Stimulated activated CD8-positive, alpha-beta memory T cell treated with anti-CD3 and anti-CD28 coated beads, Interleukin-2, amount 100 ng/mL, for 1 hour (primary cell): ENCODE results near the gene TUBA4A.
A peak's percentile ranks its signal among the peaks of the same experiment; 100 is the strongest.

Experiments used
- DNase-seq, 2 donors: peaks; one replicate each; pipeline ENCODE4 v3.0.0-alpha.2; 2020; ENCODE audit warnings: low read depth in 2 of 2

Gene TUBA4A

DNA sequence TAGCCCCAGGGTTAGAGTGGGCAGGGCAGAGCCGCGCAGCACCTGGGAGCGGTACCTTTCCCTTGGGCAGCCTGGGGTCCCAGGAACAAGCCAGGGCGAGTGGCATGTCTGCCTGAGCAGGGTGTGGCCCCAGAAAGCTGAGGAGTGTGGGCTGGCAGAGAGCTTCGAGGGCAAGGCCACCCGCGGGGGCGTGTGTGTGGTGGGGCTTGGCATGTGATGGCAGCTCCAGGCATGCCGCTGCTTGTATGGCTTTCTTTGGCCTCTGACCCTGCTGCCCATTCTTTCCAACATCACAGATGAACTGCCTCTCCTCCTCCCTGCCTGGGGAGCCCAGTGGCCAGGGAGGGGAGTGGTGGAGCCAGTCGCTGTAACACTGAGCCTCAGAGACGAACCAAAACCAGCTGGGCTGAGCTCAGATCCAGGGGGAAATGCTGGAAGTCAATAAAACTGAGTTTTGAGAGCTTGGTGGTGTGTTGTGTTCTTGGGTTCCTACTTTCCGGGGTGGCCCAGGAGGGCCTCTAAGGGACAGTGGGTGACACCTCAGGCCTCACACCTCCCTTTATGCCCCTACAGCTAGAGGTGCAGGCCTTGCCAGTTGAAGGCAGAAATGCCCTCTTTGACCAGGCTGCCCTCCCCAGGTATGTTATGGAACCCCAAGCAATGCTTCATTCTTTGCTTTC is 32.9 kb upstream of the TUBA4A start:
- no peak for DNase-seq

DNA sequence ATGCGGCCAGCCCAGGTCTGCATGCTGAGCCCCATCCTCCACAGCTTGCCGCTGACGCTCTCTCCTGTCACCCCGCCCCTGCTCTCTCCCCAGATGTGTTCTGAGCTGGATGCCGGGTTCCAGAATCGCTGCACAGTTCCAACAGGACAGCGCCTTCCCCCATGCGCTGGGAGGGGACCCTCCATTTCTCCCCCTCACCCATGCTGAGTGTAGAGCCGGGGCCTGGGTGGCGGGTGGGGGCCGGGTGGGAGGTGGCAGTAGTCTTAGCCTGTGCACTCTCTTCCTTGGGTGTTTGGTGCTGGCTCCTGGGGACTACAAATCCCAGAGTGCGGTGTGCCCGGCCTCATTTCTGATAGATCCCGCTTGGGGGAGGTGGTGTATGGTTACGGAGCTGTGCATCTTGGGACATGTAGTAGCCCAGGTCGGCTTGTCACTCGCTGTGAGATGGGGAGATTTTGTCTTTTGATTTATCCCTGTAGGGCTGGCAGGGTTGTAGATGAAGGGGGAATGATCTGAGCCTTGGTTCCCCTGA is 32.2 kb upstream of the TUBA4A start:
- no peak for DNase-seq

DNA sequence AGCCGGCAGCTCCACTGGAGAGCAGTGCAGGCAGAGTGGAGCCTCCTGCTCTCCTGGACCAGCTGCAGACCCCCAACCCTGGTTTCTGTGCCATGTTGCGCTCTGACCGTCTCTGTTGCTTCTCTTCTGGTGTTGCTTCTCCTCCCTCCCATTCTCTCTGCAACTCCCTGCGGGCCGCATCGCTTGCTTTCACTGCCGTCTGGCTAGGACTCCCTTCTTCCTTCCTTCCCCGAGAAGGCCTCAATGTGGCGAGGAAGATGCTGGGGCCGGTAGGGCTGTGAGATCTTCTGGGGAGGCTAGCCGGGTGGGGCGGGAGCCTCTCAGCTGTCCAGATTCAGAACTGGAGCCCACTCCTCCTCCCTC is 31.6 kb upstream of the TUBA4A start:
- DNase-seq, result no peak

DNA sequence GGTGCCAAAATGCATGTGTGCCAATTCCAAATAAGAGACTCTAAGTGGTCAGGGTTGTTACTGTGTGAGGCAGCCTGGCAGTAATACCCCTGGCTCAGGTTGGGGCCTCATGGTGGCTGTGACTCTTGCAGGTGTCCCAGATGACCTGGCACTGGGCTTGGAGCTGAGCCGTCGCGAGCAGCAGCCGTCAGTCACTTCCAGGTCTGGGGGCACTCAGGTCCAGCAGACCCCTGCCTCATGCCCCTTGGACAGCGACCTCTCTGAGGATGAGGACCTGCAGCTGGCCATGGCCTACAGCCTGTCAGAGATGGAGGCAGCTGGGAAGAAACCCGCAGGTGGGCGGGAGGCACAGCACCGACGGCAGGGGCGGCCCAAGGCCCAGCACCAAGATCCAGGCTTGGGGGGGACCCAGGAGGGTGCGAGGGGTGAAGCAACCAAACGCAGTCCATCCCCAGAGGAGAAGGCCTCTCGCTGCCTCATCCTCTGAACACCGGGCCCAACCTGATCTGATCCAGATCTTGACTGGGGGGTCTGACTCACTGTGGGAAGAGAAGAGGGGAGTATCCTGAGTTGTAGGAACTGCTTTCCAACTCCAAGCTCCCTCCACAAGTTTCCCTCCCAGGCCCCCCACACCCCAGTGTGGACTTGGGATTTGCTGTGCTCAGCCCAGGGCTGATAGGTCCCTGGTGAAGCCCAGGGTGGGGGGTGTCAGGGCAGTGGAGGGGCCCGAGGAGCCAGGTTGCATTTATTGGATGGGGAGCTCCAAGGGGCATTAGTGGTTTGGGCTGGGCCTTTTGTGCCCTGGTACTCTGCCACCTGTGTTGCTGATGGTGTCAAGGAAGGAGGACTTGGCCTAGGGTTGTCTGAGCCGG is 31.0 kb upstream of the TUBA4A start:
- DNase-seq, result no peak

DNA sequence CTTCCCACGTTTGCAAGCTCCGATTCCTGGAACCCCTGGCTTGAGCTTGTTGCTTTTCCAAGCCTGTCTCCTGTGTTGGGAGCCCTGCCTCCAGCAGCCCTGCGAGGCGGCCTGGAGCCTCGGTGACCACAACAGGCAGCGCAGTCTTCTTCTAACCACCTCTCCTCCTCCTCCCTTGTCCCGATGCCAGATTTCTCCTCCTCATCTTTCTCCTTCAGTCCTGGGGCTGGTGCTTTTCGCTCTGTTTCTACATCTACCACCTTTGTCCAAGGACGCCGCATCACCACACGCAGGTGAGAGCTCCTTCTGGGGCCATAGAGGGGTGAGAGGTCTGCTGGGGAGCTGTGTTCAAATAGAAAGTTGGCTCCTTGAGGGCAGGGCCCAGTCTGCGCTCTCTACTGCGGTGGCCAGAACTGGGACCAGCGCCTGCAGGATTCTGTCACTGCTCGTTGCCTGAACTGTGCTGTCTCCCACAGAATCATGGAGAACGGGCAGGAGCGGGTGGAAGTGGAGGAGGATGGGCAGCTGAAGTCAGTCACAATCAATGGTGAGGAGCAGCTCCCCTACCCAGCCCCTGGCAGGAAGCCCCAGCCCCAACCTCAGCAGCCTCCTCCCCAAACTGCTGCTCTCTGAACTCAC is 29.3 kb upstream of the TUBA4A start:
- DNase-seq, result no peak

DNA sequence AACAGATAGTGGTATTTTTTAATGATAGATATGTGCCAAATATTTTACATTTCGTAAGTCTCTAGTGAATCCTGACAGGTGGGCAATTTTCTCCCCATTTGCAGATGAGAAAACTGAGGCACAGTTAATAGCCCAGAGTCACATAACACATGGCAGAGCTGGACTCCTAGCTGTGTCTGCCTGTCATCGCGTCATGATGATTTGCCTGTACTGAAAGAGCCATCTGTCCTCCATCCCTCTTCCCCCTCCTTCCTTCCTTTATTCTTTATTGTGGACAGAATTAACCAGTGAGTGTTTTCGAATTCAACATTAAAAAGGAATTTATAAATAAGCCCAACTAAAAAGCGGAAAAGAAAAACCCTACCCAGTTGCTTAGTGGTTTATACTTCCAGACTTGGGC is 28.7 kb upstream of the TUBA4A start:
- DNase-seq, result no peak

DNA sequence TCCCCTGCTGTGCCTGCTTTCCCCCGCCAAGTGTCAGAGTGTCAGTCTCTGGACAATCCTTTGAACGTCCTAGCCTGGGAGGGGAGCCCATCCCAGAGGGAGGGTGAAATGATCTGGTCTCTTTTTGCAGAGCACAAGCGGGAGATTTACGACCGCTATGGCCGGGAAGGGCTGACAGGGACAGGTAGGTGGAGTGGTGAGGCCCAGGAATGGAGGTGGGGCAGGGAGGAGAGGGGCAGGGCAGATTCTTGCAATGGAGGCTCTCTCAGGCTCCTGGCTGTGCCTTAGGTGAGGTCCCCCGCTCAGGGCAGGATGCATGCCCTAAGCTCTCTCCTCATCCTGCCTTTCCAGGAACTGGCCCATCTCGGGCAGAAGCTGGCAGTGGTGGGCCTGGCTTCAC is 27.9 kb upstream of the TUBA4A start:
- DNase-seq, result no peak

DNA sequence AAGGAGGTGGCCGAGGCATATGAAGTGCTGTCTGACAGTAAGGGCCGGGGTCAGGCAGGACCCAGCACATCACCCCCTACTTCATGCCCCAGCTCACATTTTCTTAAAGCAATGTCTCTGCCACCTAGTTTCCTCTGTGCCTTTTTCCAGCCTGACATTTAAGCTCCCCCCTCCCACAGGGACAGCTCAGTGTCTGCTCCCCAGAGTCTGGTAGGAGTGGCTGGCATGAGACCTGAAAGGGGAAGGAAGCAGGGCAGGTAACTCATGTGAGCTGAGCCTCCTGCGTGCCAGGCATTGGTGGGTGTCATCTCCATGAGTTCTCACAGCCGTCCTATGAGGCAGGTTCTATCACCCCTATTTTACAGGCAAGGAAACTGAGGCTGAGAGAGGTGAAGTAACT is 26.9 kb upstream of the TUBA4A start:
- no peak for DNase-seq

DNA sequence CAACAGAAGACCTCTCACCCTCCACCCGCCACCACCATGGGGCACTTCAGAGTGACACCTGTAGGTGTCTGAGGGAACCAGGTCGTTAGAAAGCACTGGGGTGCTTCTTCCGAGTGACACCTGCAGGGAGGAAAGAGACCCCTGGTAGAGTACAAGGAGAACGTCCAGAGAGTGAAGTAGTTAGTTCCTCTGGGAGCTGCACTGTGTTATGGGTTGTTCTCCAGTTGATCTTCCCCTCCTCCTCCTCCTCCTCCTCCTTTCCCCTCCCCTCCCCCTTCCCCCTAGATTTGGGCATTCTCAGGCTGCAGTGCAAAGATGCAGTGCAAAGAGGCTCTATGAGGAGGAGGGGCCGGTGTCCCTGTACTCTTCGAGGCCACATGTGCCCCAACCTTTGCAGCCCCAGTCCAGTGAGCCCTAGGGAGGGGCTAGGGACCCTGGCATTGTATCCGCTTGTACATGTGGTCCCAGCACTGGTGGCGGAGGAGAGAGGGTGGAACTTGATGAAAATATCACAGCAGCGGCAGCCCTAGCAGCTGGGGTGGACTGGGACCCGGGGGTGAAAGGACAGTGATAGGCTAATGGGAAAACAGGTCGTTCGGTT is 26.3 kb upstream of the TUBA4A start:
- peak in 1 of 2 donors; percentile 53 for DNase-seq

DNA sequence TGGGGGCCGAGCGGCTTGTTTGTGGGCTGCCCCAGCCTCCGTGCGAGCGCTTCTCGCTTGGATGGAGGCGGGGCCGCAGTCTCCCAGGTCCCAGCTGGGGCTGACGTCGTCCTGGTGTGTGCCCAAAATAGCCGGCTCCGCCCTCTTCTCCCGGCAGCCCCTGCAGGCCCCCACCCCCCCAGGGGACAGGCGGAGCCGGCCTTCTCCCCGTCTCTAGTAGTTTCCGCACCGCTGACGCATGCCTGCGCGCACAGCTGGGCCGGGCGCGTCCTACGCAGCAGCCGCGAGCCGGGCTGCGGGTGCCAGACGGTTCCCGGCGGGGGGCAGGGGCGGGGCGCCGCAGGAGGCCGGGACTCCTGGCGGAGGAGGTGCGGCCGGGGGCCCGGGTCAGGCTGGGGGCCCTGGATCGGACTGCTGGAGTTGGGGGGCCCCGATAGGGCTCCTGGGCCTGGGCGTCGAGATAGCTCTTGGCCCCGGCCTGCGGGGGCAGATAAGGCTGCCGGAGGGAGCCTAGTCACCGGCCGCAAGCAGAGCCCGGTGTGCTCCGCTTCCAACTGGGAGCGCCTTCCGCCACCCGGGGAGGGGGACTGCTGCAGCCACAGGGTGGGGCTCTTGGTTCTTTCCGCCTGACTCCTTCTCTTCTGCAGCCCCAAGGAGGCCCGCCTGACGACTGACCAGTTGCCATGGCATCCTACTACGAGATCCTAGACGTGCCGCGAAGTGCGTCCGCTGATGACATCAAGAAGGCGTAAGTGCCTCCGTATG is 25.6 kb upstream of the TUBA4A start, which contains the start of gene DNAJB2:
TSS of gene DNAJB2 (plus strand) at position 216 of the 765 bp plus-strand sequence. CDS start at position 684, 468 bp downstream.
- peak; percentile 94 to 97 for DNase-seq

DNA sequence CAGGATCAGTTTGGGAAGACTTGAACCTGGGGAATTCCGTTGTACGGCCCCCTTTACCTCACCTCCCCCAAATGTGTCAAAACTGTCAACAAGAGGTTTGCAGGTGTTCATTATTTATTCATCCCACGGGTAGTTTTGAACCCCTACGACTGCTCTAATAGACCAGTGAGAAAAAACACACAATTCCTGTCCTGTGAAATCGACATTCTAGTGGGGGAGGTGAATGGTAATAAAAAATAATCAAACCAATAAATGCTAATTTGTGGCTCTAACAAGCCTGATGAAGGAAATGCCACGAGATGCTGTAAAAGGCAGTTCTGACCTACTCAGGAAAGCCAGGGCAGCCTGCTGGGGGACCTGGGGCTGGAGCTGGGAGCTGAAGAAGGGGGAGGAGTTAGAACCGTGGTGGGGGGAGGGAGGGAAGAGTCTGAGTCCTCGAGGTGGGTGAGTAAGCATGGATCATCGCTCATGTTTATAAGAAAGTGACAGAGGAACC is 25.0 kb upstream of the TUBA4A start:
- no peak for DNase-seq

DNA sequence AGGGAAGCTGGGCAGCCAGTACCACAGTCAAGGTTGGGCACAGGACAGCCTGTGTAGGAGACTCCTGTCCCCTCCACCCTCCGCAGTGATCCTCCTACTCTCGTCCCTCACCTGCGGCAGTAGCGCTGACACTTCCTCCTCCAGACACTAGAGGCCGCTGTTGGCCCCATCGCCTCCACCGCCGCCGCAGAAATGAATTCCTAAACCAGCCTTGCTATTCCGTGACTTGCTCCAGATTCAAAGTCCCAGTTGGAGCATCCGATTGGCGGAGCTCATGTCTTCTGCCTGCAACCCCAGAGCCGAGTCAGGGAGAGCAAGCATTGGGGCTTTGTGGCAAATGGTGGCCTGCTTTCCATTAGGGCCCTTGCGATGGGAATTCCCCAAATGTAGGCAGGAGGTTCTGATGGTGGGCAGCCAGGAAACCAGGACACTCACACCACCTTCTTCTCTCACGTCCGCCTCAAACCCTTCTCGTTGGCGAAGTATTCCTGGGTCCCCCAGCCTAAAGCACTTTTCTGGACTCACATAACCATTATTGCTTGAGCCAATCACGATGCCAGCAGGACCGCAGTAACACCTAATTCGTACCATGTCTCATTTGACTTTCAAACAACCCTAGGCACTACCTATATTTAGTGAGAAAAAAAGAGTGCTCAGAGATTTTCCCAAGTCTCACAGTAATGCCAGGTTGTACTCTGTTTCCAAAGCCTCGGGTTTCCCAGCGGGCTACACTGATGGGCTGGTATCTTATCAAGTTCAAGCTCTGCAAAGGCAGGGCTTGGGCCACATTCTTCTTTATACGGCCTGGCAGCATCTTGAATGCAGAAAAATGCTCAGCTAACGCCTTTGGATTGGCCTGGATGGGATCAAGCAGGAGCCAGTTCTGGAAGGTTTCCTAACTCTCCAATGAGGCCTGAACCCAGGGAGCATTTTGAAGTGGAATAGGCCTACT is 24.3 kb upstream of the TUBA4A start:
- DNase-seq, result peak; percentile 49 to 52

DNA sequence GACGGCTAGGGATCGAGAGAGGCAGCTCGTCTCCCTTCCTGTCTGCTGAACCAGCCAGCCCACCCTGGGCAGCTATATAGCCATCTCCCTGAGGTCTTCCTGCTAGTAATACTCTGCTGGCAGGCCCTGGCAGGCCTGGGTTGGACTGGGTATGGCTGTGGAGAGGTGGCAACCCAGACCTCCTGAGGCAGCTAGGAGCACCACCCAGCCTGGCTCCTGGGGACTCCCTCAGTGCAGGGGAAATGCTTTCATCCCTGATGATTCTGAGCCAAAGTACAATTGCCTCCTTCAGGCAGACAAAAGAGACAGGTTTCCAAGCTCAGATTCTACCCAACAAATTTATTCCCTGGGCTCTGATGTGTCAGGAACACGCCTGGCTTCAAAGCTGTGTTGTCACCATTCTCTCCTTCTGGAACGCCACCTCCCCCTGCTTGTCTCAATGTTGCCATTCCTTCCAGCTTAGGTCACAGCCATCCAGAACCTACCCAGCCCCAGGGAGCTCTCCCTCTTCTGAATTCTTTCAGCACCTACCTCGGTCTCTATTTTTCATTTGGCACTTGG is 20.7 kb upstream of the TUBA4A start:
- no peak for DNase-seq

DNA sequence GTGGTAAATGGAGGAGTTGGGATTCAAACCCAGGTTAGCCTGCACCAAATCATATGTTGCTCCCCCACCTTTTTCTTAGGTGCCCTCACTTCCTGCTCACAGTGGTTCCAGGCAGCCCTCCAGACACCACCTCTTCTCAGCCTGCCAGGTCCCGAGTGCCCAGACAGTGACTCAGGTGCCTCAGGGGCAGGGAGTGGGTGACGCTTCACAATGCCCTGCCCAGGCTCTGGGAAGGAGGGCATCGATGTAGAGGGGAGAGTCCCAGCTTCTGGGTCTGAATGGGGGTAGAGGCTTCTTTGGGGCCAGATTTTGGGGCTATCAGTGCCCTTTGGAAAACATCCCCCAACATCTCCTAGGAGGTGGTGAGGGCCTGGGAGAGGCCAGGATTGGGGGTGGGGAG is 20.2 kb upstream of the TUBA4A start:
- DNase-seq, result no peak

DNA sequence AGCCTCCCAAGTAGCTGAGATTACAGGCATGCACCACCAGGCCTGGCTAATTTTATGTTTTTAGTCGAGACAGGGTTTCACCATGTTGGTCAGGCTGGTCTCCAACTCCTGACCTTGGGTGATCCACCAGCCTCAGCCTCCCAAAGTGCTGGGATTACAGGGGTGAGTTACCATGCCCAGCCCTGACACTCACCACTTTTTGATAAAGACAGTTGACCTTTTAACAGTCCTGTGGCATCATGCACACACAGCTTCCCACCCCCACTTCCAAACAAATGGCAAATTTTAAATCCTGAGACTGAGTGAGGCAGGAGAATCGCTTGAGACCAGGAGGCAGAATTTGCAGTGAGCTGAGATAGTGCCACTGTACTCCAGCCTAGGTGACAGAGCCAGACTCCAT is 19.3 kb upstream of the TUBA4A start:
- DNase-seq, result no peak

DNA sequence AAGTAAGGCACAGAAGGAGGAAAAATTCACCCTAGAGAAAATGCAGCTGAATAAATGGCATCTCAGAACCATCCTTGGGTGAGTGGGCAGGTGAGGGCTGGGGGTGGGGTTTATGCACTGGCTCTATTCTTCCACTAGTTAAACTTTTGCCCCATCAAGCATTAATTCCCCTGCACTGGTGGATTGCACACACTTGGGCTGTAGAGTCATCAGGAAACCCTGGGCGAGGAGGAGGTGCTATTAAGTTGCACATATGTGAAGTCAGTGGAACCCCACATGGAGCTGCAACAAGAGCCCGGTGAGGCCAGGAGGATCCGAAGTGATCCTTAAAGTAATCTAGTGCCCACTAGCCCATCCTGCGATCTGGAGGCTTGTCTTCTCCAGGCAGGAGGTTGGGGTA is 18.6 kb upstream of the TUBA4A start:
- no peak for DNase-seq

DNA sequence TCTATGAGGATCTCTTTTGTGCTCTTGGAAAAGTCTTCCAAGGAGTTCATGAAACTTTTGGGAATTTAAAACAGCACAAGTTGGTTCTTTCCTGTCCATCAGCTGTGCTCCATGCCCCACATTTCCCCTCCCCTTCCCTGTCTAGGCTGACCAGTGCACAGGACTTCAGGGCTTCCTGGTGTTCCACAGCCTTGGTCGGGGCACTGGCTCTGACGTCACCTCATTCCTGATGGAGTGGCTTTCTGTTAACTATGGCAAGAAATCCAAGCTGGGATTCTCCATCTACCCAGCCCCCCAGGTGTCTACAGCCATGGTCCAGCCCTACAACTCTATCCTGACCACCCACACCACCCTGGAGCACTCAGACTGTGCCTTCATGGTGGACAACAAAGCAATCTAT is 17.3 kb upstream of the TUBA4A start:
- DNase-seq, result no peak

DNA sequence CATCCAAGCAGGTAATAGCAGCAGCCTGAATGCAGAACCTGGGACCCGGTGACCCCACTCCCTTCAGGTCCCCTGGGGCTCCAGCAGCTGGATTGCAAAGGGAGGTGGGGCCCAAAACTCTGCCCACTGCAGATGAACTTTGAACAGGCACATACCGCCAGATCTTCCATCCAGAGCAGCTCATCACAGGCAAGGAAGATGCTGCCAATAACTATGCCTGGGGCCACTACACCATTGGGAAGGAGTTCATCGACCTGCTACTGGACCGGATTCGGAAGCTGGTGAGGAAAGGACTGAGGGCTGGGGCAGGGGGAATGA is 16.3 kb upstream of the TUBA4A start:
- DNase-seq, result no peak

DNA sequence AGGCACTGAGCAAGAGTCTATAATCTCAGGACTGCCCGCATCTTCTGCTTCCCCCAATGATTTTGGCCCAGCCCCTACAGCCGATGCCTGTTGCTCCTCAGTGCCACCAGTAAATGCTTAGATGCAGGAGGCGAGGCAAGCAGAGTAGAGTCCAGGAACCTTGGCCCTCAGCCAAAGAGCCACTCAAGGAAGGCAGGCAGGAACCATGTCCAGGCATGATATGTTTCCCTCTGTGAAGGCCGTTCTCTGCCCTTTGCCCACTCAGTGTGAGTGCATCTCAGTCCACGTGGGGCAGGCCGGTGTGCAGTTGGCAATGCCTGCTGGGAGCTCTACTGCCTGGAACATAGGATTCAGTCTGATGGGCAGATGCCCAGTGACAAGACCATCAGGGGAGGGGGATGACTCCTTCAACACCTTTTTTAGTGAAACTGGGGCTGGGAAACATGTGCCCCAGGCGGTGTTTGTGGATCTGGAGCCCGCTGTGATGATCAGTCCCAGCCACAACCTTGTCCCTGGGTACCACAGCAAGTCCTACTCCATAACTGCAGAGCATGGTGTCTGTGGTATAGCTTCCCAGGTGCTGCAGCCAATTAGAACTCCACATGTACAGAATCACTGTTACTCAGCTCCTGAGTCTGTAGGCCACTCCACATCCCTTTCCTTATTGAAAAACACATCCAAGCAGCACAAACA is 15.8 kb upstream of the TUBA4A start:
- no peak for DNase-seq
